Activated B cell treated with CpG ODN at 0.5 μM for 24 hours (primary cell): ENCODE measurements around the gene ADSS1. TPM values are rescaled to one million over a fixed set of nuclear protein-coding genes. Genes with fewer than 3 reads are reported as not detected.

Experiments
- ATAC-seq: fragments of 200-7000 bp; cut with Tn5 transposase; one replicate; pipeline ENCODE4 v1.10.0; 2021; ENCODE audit warnings: low read depth, mild to moderate bottlenecking, moderate library complexity
- CTCF ChIA-PET: fragments of 350-600 bp; sonication (Branson Sonifier 250); formaldehyde crosslinking; loops from one replicate; lab custom pipeline; 2021; ENCODE audit warnings: antibody characterized with exemption; lab: Charles Lee
- POLR2A ChIA-PET: fragments of 350-600 bp; sonication (Branson Sonifier 250); formaldehyde crosslinking; loops from one replicate; lab custom pipeline; 2021; ENCODE audit warnings: antibody characterized with exemption; lab: Charles Lee
- DNase-seq: peaks from one replicate; pipeline ENCODE4 v3.0.0; 2022
- H3K27ac Mint-ChIP-seq: one replicate; pipeline ENCODE4 v1.8.0; 2020; ENCODE audit warnings: mixed read lengths
- H3K27me3 Mint-ChIP-seq: one replicate; pipeline ENCODE4 v1.8.0; 2021; ENCODE audit warnings: mixed read lengths
- H3K36me3 Mint-ChIP-seq: one replicate; pipeline ENCODE4 v1.8.0; 2021; ENCODE audit warnings: low read depth, mixed read lengths
- H3K4me1 Mint-ChIP-seq: one replicate; pipeline ENCODE4 v1.8.0; 2021; ENCODE audit warnings: mixed read lengths
- H3K4me3 Mint-ChIP-seq: one replicate; pipeline ENCODE4 v1.8.0; 2020; ENCODE audit warnings: mild to moderate bottlenecking, mixed read lengths
- H3K9me3 Mint-ChIP-seq: one replicate; pipeline ENCODE4 v1.8.0; 2020; ENCODE audit warnings: mixed read lengths
- CTCF ChIP-seq: fragments of 200-600 bp; IDR thresholded peaks from one replicate; pipeline ENCODE4 v1.8.0; 2022; ENCODE audit warnings: antibody characterized with exemption, mild to moderate bottlenecking
- intact Hi-C: fragments of 100-400 bp; cut with micrococcal nuclease; formaldehyde crosslinking; loops from one replicate; pipeline ENCODE4 v1.15.1; 2024
- total RNA-seq: library from RNA; stranded (reverse); gene quantifications from 2 replicates; pipeline ENCODE4 v1.2.3, GENCODE V29; 2022

The ADSS1 gene
- total RNA-seq, 1 donor from 2014 or later: 0.18 TPM

GRCh38 chr14:104696671-104697316 lies 27.2 kb upstream of the ADSS1 start:
- intact Hi-C loops: no loop called here
- Mint-ChIP-seq H3K36me3 (peaks cover 6% of the 10 kb centered on the region), H3K27me3 (no peaks in the 10 kb centered on the region), H3K4me3 (no peak overlapping the region), H3K4me1 (peaks cover 31% of the 10 kb centered on the region), H3K27ac (no peak overlapping the region), H3K9me3 (no peaks in the 10 kb centered on the region)
- DNase-seq (no peak), ATAC-seq (no peak)
- ChIA-PET CTCF (no interaction called here), POLR2A (interaction anchor here (1.1 kb wide), 1 partner anchor 39 kb away, joined by 3 read pairs; no protein-coding TSS in a partner anchor)
- TF ChIP-seq CTCF: no peak

- no peak for ATAC-seq
- Mint-ChIP-seq H3K9me3 (no peaks in the 10 kb centered on the region), H3K4me3 (no peak overlapping the region)
Measured at GRCh38 chr14:104697317-104697703, 26.7 kb upstream of the ADSS1 start.

GRCh38 chr14:104697892-104698583 lies 26.0 kb upstream of the ADSS1 start:
- CTCF ChIA-PET: no interaction called here
- no peak for ATAC-seq
- intact Hi-C loops: no loop called here
- H3K27ac Mint-ChIP-seq: no peak overlapping the region
- TF ChIP-seq CTCF: no peak
- no peaks in the 10 kb centered on the region for H3K27me3 Mint-ChIP-seq
- H3K36me3 Mint-ChIP-seq: peaks cover 8% of the 10 kb centered on the region
- H3K4me3 Mint-ChIP-seq: no peak overlapping the region
- POLR2A ChIA-PET: interaction anchor here (0.9 kb wide), 1 partner anchor 38 kb away, joined by 3 read pairs; no protein-coding TSS in a partner anchor
- peaks cover 24% of the 10 kb centered on the region for H3K4me1 Mint-ChIP-seq
- DNase-seq: no peak
- H3K9me3 Mint-ChIP-seq: no peaks in the 10 kb centered on the region

More at GRCh38 chr14:104697317-104697703, 26.7 kb upstream of the ADSS1 start:
- Mint-ChIP-seq H3K27me3 (no peaks in the 10 kb centered on the region), H3K36me3 (peaks cover 8% of the 10 kb centered on the region), H3K4me1 (peaks cover 28% of the 10 kb centered on the region), H3K27ac (no peak overlapping the region)
- intact Hi-C loops: no loop called here
- no peak for TF ChIP-seq CTCF
- ChIA-PET CTCF (no interaction called here), POLR2A (interaction anchor here (0.9 to 1.1 kb wide), 2 partner anchors 38 to 39 kb away, joined by 3 read pairs; no protein-coding TSS in a partner anchor)
- DNase-seq: no peak

GRCh38 chr14:104698688-104699425 lies 25.2 kb upstream of the ADSS1 start:
- DNase-seq (no peak), ATAC-seq (no peak)
- no peaks in the 10 kb centered on the region for H3K27me3 Mint-ChIP-seq
- POLR2A ChIA-PET: no interaction called here
- H3K36me3 Mint-ChIP-seq: peaks cover 14% of the 10 kb centered on the region
- H3K27ac Mint-ChIP-seq: no peak overlapping the region
- no peaks in the 10 kb centered on the region for H3K9me3 Mint-ChIP-seq
- intact Hi-C loops: no loop called here
- peaks cover 21% of the 10 kb centered on the region for H3K4me1 Mint-ChIP-seq
- TF ChIP-seq CTCF: no peak
- CTCF ChIA-PET: no interaction called here
- no peak overlapping the region for H3K4me3 Mint-ChIP-seq

- Mint-ChIP-seq H3K9me3 (no peaks in the 10 kb centered on the region), H3K4me3 (no peak overlapping the region), H3K27me3 (no peaks in the 10 kb centered on the region), H3K36me3 (peaks cover 19% of the 10 kb centered on the region), H3K4me1 (peaks cover 18% of the 10 kb centered on the region), H3K27ac (no peak overlapping the region)
- DNase-seq (no peak), ATAC-seq (no peak)
- ChIA-PET CTCF (no interaction called here), POLR2A (no interaction called here)
- no peak for TF ChIP-seq CTCF
- intact Hi-C loops: no loop called here
Measured at GRCh38 chr14:104699426-104699748, 24.6 kb upstream of the ADSS1 start.
